HG03558 (cell line): ENCODE results near the gene ROM1.
A peak's percentile ranks its signal among the peaks of the same experiment; 100 is the strongest.
"Not testable (repeated sequence)": the region's sequence is repeated elsewhere in the genome, so short reads cannot be mapped to it uniquely, and the experiment has no call there.

Experiments used
- ATAC-seq: cut with Tn5 transposase; IDR thresholded peaks from one replicate; pipeline ENCODE4 v1.9.1; 2021; ENCODE audit warnings: moderate number of reproducible peaks; ENCODE audit not compliant: unreplicated experiment; ENCODE audit errors: extremely low read depth

ROM1 gene

GRCh38 chr11:62607714-62608113 is 5.3 kb upstream of the ROM1 start:
- no peak for ATAC-seq

DNA sequence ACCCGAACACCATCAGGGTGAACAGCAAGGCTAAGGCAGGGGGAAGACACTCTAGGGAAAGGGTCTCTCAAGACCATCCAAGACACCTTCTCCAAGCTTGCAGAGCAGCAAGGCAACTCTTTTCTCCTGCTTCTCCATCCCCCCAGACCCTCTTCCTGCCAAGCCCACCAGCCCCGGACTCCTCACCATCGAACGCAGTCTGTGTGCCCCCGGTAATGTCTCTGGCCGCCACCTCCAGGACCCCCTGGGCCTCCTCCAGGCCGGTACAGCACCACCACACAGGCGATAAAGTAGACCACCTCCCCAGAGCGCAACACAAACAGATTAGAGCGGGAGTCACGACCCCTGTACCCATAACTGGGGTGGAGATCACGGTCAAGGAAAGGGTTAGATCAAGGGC is 4.3 kb upstream of the ROM1 start:
- ATAC-seq = no peak

DNA sequence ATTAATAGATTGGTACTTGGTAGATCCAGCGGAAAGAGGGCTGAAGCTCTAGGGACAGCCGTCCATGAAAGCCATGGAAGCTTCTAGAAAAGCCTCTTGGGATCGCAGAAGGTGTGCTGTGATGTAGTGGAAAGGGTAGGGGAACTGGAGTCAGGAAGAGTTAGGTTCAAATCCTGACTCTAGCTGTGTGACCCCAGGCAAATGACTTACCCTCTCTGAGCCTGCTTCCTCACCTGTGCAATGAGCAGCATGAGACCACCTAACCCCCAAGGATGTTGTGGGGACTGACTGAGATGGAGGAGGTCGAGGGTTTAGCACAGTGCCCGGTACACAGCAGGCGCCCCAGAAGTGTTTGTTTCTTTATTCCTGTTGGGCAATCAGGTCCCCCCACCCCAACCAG is 2.7 kb upstream of the ROM1 start:
- ATAC-seq = no peak

DNA sequence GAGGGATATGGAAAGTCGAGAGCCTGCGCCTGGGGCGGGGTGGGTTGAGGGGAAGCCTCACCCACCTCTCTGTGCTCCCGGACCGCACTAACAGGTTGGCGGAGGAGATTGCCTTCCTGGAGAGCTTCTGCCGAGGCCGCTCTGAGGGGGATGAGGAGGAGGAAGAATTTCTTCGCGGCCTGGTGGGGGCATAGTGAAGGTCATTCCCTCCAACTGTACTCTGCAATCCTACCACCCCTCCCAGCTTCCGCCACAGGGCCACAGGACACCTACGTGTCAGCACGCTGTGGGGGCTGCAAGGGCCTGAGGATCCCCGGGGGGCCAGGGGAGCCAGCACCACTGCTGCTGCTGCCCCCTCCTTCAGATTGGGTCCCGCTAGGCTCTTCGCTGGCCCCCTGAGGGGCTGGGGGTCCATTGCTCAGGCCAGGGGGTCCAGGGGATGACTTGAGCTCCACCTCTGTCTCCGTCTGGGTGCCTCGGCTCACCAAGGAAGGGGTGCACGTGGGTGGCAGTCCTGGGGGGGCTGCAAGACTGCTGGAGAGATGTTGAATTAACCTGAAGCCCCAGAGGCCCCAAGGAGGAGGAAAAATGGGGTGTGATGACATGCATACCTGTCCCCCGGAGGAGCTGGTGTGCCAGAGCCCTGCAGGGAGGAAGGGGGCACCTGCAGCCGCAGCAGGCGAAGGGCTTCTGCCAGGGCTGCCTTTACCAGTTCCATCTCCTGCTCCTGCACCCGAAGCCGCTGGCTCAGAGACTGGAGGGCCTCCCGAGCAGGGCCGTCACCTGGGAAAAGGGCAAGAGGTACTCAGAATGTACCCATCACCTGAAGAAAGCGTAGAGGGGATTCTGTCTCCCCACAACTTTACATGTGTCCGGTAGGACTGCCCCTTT is 2.0 kb upstream of the ROM1 start:
- no peak for ATAC-seq

DNA sequence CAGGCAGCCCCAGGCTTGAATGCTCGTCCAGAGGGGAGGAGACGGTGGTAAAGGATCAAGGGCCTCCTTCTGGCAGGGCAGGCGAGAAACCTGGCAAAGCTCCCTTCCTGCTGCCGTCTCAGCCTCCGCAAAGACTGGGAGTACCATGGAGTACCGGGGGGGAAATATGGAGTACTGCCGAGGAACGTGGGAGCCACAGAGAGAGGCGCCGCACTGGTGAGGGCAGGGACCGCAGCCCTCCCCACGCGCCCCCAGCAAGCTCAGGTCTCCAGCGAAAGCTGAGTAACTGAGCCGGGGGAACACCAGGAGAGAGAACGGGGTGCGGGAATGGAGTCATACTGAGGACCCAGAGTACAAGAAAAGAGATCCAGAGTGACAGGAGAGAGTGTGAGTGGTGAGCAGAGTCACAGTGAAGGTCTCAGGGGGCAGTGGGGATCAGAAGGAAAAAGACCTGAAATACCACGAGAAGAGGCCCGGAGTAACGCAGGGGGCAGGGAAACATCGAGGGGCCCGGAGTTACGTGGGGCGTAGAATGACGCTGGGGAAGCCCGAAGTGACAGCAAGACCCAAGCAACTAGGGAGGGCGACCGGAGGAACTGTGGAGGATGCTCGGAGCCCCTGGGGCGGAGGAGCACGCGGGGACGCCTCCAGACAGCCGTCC is 1.2 kb upstream of the ROM1 start:
- peak; percentile 10 for ATAC-seq

- ATAC-seq = no peak
These were observed 278 bp downstream of the ROM1 start for GRCh38 chr11:62613291-62613778.

GRCh38 chr11:62614275-62614674 is 1.2 kb downstream of the ROM1 start:
- no peak for ATAC-seq

DNA sequence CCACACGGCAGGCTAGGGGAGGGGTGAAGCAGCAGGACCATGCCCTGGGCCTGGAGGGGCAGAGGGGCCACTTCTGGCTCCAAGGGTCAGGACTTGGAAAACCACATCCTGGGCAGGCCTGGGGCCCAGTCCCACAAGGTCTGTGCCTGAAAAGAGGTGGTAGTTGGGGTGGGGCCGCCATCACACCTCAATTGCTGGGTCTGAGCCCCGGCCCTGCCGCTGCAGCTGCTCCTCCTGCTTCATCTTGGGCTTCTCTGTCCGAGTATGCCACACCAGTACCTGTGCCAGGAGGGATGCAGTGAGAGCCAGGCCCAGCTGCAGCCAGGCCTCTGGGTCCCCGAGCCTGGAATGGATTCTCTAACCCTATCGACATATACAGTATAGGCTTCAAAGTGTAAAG is 2.5 kb downstream of the ROM1 start:
- no peak for ATAC-seq

GRCh38 chr11:62616957-62617356 is 3.9 kb downstream of the ROM1 start:
- ATAC-seq = not testable (repeated sequence)

DNA sequence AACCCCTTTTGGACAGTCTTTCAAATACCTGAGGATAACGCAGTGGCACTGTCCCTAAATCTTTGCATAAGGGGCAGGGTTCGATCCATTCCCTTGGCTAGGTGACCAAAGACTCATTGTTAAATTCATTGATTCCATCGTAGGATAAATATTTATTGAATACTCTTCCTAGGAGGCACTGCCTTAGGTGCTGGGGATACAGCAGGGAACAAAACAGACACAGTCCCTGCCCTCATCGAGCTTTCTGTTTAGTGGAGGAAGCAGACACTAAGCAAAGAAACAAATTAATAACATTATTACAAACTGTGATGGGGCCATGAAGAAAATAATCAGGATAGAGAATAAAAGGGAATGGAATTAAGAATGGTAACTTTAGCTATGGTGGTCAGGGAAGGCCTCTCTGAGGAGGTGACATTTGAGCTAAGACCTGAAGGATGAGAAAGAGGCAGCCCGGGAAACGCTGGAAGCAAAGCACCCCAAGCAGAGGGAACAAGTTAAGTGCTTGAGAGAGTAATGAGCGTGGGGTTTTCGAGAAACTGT is 8.0 kb downstream of the ROM1 start:
- ATAC-seq = no peak

DNA sequence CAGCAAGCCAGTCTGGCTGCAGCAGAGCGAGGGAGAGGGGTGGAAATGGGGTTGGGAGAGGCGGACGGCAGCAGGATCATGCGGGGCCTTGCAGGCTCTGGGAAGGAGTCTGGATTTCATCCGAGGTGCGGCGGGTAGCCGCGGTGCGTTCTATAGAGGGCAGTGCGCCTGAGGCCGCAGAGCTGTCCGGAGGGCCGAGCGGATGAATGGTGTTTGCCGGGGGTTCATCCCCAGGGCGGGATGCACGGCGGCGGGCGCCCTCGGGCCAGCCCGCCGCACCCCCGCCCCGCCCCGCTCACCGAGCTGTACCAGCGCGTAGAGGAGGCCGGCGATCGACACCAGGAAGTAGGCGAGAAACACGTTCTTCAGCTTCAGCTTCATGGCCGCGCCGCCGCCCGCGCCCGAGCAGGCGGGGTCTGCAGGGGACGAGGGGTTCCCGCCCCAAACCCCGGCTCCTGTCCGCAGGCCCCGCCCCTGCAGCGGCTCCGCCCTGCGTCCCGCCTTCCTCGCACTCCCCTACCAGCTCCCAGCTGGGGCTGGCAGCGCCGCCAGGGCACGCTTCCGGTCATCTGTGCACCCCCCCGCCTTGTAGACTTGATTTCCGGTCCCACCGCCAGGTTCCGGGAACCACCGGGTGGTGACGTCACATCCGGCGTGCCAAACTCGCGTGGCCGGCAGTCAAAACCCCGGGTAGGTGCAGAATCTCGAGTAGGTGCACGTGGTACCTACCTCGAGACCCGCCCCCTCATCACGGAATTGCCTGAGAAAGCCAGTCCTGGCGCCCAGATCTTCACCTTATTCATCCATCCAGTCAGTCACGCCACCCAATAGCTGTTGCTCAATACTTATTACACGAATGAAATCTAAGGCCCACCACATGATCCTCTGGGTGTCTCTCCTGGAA is 8.8 kb downstream of the ROM1 start, which contains the start of gene B3GAT3:
B3GAT3 (minus strand) TSS at position 420 of the 904 bp plus-strand sequence; CDS start at position 381, 39 bp downstream.
- ATAC-seq = peak; percentile 79

- ATAC-seq = no peak
These were observed 9.5 kb downstream of the ROM1 start for GRCh38 chr11:62622476-62623089.

GRCh38 chr11:62627713-62628112 is 14.7 kb downstream of the ROM1 start:
- ATAC-seq = no peak

GRCh38 chr11:62632492-62632891 is 19.4 kb downstream of the ROM1 start:
- no peak for ATAC-seq

- no peak for ATAC-seq
These were observed 31.2 kb downstream of the ROM1 start for GRCh38 chr11:62644220-62644619.

GRCh38 chr11:62645671-62645945 is 32.6 kb downstream of the ROM1 start:
- ATAC-seq = no peak

- peak; percentile 84 for ATAC-seq
These were observed 33.1 kb downstream of the ROM1 start, which contains the start of gene GANAB for GRCh38 chr11:62645946-62646824. GANAB (minus strand) TSS chr11:62646613; CDS start chr11:62646599, 14 bp downstream.

DNA sequence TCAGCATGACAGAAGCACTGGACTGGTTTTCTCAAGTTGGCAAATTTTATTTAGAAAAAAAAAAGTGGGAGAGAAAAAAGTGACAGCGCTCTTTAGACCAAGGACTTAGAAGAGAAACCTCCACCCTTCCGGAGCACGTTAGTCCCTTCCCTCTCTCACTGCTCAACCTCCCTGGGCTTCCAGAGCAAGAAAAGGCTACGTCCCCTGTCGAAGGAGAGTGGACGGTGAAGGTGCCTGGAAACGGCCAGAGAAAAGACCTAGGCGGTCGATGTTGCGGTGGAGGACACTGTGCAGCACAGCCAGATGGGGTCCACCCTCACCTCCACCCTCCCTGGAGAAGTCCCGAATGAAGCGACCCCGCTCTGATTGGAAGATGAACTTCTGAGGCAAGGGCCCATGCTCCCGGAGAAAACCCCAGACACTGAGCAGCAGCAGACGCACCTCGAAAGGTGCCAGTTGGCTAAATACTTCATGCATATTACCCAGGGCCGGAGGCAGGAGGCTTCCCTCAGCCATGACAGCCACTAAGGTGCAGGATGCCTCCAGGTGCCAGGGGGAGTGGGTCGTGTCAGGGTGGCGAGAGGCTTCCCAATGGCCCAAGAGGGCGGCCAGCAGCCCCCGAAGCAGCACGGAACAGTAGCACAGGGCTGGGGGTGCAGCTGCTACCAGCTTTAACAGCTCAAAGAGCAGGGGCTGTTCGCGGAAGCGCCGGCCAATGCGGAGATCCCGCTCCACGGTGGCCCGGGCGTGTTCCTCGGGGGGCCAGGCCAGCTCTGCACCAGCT is 34.0 kb downstream of the ROM1 start:
- ATAC-seq = no peak
